ENCODE results near the gene ARCN1. TPM values are rescaled to one million over a fixed set of nuclear protein-coding genes. Genes with fewer than 3 reads are reported as not detected.

The ARCN1 gene
- total RNA-seq, 4 donors from 2014 or later, result 61.4 to 81.2 (median 70.7) TPM

DNA sequence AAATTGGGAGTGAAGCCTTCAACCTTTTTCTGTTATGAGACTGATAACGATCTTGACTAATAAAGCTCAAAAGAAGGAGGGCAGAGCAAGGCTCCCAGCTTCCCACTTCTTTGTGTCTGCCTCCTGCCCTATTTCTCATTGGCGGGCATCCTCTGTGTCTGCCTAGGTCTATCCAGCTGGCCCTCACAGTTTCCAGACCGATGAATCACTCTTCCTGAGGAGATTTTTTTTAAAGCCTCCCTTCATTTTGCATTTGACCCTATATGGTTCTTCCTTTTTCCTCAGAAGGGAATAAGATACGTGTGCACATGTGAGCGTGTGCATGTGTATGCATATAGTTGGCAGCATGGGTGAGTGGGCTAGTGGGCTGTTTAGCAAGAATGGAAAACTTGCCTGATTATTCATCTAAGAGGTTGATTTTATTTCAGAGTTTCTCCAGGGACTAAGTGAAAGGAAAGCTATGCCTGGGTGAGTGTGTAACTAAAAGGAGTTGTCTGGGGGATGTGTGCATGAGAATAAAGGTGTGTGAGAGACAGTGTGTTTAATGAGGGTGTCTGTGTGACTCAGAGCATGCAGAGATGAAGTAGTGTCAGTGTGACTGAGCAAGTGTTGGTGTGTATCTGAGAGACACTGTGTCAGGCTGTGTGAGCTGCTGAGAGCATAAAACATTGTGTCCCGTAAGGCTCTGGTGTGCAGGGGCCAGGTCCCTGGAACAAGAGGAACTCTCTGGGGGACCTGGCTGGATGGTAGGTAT is 47.4 kb downstream of the ARCN1 start:
- H3K4me3 ChIP-seq (ENCODE audit: low read depth, poor library complexity, severe bottlenecking), result no peak overlapping the region
- intact Hi-C loops (cut with DNase I; ENCODE audit: low total_unique reads), result no loop called here
- DNase-seq (ENCODE audit: low spot score in 2 of 2), result peak in 1 of 2 donors; percentile 84
- TF ChIP-seq, protein P1, sequence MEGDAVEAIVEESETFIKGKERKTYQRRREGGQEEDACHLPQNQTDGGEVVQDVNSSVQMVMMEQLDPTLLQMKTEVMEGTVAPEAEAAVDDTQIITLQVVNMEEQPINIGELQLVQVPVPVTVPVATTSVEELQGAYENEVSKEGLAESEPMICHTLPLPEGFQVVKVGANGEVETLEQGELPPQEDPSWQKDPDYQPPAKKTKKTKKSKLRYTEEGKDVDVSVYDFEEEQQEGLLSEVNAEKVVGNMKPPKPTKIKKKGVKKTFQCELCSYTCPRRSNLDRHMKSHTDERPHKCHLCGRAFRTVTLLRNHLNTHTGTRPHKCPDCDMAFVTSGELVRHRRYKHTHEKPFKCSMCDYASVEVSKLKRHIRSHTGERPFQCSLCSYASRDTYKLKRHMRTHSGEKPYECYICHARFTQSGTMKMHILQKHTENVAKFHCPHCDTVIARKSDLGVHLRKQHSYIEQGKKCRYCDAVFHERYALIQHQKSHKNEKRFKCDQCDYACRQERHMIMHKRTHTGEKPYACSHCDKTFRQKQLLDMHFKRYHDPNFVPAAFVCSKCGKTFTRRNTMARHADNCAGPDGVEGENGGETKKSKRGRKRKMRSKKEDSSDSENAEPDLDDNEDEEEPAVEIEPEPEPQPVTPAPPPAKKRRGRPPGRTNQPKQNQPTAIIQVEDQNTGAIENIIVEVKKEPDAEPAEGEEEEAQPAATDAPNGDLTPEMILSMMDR (IDR thresholded peaks at IDR 0.05), result no peak
- TF ChIP-seq POLR2A (IDR thresholded peaks at IDR 0.05), result no peak
- WGBS, 2 donors, result 19 to 21% methylated on average over 6 of the region's 6 CpGs

DNA sequence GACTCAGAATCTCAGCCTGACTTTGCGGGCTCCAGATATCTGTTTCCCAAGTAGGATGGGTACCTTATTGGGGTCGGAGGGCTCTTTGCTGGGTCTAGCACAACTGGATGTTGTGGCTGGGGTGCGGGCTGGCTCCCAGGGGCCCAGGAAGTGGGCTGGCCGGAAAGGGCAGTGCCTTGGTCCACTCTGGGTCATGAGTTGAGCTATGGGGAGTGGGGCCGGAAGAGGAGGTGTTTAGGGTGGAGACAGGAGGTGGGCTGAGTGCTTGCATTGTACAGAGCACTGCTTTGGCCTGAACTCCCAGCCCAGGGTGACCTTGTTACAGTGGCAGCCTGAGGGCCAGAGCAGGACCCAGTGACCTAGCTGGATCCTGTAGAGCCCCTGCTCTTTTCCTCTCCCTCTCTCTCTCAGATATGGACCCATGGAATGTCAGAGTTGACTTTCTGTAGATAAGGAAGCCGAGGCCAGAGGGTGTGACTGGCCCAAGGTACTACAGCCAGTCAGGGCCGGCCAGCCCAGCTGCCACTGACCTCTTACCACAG is 48.4 kb downstream of the ARCN1 start:
- DNase-seq (ENCODE audit: low spot score in 2 of 2), result peak in 1 of 2 donors; percentile 86
- intact Hi-C loops (cut with DNase I; ENCODE audit: low total_unique reads), result no loop called here
- 59 to 65% methylated on average over 7 of the region's 7 CpGs for WGBS, 2 donors

DNA sequence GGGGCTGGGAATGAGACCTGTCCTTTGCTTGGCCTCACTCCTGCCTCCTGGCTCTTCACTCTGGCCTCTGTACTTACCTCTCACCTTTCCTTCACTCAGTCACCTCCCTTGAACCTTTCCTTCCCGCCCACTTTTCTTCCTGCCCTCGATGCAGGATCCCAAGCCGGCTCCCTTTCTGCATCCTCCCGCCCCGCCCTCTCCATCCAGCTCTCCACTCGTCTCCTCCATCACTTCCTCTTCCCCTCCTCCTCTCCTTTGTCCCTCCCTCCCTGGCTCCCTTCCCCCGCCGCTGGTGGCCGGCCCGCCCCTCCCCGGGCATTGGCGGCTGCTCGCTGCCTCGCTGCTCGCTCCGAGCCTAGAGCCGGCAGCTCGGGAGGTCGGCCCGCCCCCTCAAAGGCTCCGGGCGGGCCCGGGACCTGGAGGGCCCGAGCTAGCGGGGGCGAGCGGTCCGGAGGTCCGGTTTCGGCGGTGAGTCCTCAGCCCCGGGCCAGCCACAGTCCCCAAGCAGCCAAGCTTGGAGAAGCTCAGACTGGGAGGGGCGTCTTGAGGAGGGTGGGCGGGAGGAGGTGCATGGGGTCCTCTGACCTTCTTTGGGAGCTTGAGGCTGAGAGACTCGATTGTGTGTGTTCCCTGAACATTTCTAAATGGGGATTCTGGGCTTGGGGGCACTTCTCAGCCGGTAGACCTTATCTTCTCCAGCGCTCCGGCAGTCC is 49.0 kb downstream of the ARCN1 start:
- 3 to 6% methylated on average over 33 to 38 of the region's 38 CpGs for WGBS, 2 donors
- no peak overlapping the region for H3K4me3 ChIP-seq (ENCODE audit: low read depth, poor library complexity, severe bottlenecking)
- TF ChIP-seq POLR2A (IDR thresholded peaks at IDR 0.05), result no peak
- TF ChIP-seq, protein P1 (IDR thresholded peaks at IDR 0.05), result no peak
- DNase-seq (ENCODE audit: low spot score in 2 of 2), result peak; percentile 81 to 97
- intact Hi-C loops (cut with DNase I; ENCODE audit: low total_unique reads), result no loop called here

More for the DNA sequence above, 48.4 kb downstream of the ARCN1 start:
- TF ChIP-seq, protein P1 (IDR thresholded peaks at IDR 0.05), result no peak
- TF ChIP-seq POLR2A (IDR thresholded peaks at IDR 0.05), result no peak
- no peak overlapping the region for H3K4me3 ChIP-seq (ENCODE audit: low read depth, poor library complexity, severe bottlenecking)

DNA sequence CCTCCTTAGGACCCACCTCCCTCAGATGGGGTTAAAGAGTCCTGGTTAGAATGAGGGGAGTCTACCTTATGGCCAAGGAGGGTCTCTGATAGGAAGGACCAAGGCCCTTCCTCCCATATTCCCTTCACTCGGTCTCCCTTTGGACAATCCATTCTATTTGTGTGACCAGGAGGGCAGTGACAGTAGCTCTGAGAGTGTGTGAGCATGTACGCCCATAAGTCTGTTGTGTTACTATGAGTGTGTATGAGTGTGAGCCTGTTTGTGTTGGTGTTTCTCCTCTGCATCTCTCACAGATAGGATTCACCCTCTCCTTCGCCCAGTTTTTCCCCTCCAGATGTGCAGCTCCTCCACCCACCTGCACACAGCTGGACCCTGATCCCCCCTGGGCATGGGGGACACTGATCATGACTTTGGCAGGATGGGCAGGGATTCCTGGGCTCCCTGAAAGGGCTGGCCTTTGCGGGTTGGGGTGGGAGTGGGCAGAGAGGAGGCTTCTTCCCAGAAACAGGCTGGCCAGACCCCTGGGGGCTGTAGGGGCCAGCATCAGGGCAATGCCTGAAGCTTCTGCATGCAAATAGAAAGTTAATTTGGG is 49.7 kb downstream of the ARCN1 start:
- WGBS, 2 donors, result 26 to 31% methylated on average over 4 of the region's 4 CpGs
- no peak overlapping the region for H3K4me3 ChIP-seq (ENCODE audit: low read depth, poor library complexity, severe bottlenecking)
- intact Hi-C loops (cut with DNase I; ENCODE audit: low total_unique reads), result no loop called here
- TF ChIP-seq, protein P1 (IDR thresholded peaks at IDR 0.05), result no peak
- TF ChIP-seq POLR2A (IDR thresholded peaks at IDR 0.05), result no peak
- no peak for DNase-seq (ENCODE audit: low spot score in 2 of 2)

DNA sequence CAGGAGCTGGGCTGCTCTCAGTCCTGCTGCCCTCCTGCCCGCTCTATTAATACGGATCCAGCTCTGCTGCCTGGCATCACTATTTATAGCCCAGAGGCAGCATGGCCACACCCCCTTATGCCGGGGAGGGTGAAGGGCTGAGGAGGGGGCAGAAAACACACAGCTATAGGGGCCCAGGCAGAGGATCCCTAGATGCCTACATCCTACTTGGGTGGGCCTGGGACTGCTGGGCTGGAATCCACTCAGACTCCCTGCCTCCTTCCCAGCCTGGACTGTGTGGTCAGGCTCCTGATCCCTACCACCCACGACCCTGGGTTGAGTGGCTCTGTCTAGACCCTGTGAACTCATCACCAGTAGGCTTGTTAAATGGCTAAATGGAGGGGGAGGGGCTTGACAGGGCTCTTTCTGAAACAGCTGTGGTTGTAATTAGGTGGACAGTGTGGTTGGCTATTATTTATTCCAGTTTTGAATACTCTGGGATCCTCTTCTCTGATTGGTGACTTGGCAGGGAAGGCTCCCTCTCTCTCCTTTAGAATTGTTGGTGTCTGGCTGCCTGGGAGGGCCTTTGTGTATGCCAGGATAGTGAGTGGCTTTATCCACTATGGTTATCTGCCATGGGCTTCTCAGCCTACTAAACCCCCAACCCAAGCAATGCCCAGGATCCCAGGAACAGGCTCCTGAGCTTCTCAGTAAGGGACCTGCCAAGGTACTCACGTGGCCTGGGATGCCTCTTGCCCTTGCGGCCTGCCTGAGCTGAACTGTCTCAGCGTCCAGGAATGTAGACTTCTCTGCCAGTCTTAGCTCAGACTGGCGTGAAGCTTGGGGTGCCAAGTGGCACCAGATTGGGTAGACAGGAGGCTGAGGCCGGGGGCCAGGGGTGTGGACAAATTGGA is 50.4 kb downstream of the ARCN1 start:
- H3K4me3 ChIP-seq (ENCODE audit: low read depth, poor library complexity, severe bottlenecking), result no peak overlapping the region

More for the DNA sequence above, 50.4 kb downstream of the ARCN1 start:
- no peak for TF ChIP-seq POLR2A (IDR thresholded peaks at IDR 0.05)
- TF ChIP-seq, protein P1 (IDR thresholded peaks at IDR 0.05), result no peak
- 33 to 37% methylated on average over 6 to 9 of the region's 9 CpGs for WGBS, 2 donors
- DNase-seq (ENCODE audit: low spot score in 2 of 2), result peak; percentile 67 to 89
- intact Hi-C loops (cut with DNase I; ENCODE audit: low total_unique reads), result no loop called here
